ENCODE results near the gene GAR1. TPM values are rescaled to one million over a fixed set of nuclear protein-coding genes. Genes with fewer than 3 reads are reported as not detected.

GAR1 gene
- total and polyA plus RNA-seq, 2 experiments from 2014 or later: 5.9 to 42.7 TPM

DNA sequence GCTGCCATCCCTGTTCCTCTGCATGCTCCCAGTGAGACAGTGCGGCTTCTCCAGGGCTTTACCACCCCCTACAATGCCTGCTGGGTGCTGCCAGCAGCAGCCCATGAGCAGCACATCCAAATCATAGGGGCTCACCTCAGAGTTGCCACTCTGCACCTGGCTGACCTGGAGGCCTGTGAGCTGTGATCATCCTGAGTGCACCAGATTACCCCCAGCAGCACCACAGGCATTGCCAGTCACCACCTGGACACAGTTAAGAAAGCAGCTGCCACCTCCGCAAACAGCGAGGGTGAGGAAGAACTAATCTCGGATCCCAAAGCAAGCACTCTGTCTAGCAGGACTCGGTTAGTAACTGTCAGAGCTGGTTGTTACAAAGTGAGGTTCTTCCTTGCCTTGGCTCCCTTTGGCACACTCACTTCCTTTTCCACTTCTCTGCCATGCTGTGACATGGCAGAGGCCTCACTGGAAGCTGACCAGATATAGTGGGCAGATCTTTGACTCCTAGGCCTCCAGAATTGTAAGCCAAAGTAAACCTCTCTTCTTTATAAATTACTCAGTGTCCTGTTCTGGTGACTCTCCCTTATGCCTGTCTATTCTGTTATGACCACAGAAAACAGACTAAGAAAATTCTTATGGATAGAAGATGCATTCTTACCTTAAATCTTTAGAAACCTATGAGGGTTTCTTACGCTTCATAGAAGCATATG is 57.5 kb downstream of the GAR1 start:
- Histone ChIP-seq H3K4me3 (no peak overlapping the region), H3K27me3 (replicated peaks; ENCODE audit: insufficient read depth) (no peaks in the 10 kb centered on the region), H3K79me2 (ENCODE audit: insufficient read depth) (no peaks in the 10 kb centered on the region), H3F3A (ENCODE audit: insufficient read depth) (no peaks in the 10 kb centered on the region), H2AFZ (peak overlapping the region; percentile 49), H3K36me3 (ENCODE audit: low read depth) (no peaks in the 10 kb centered on the region), H3K9me3 (ENCODE audit: low read depth) (no peaks in the 10 kb centered on the region), H3K4me1 (ENCODE audit: insufficient read depth) (no peaks in the 10 kb centered on the region), H3K4me2 (ENCODE audit: unreplicated experiment) (no peak overlapping the region), H3K9ac (no peak overlapping the region), H3K9me2 (ENCODE audit: insufficient read depth) (no peaks in the 10 kb centered on the region), H4K20me1 (ENCODE audit: insufficient read depth) (no peaks in the 10 kb centered on the region; the same call in 1 of the 2 replicates), H3K27ac (no peak overlapping the region)
- in situ Hi-C loops (cut with MboI): no loop called here
- TF ChIP-seq EZH2phosphoT487 (IDR thresholded peaks at IDR 0.05; ENCODE audit: insufficient read depth, low read depth) (no peak), EZH2 (IDR thresholded peaks at IDR 0.05; ENCODE audit: insufficient read depth, poor library complexity, severe bottlenecking) (no peak)
- WGBS, 2 experiments (ENCODE audit: low coverage in 1 of 2, low lambda C conversion rate in 2 of 2, missing lambda C conversion rate in 2 of 2): 78 to 87% methylated on average over 6 of the region's 6 CpGs
- no peak for DNase-seq

DNA sequence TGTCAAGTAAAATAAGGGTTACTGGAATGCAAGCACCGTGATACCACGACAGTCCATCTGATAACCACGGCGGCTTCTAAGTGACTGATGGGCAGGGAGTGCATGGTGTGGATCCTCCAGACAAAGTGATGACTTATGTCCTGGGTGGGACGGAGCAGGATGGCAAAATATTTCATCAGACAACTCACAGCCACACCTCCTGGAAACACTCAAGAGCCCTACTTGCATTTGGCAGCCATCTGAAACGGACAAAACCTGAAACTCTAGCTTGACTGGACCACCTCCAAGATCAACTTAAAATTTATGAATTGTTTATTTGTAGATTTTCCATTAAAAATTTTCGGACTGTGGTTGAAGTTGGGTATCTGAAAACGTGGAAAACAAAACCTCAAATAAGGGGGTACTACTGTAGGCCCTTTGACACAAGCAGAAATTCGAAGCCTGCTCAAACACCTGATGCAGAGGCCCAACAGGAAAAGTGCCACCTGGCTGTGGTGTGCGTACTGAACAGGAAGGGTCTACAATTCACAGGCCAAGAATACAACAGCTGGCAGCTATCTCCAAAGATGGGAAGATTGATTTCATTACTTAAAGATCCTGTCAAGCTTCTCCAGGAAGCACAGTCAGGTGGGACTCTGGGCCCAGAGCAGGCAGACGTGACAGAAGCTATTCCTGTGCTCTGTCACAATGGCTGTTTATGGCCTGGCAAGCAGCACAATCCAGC is 58.4 kb downstream of the GAR1 start:
- no peaks in the 10 kb centered on the region for H3K79me2 ChIP-seq (ENCODE audit: insufficient read depth)
- no peaks in the 10 kb centered on the region for H3K27me3 ChIP-seq (replicated peaks; ENCODE audit: insufficient read depth)
- no peaks in the 10 kb centered on the region for H3K36me3 ChIP-seq (ENCODE audit: low read depth)
- WGBS, 2 experiments (ENCODE audit: low coverage in 1 of 2, low lambda C conversion rate in 2 of 2, missing lambda C conversion rate in 2 of 2): 35 to 36% methylated on average over 11 of the region's 11 CpGs
- no peaks in the 10 kb centered on the region; the same call in 1 of the 2 replicates for H4K20me1 ChIP-seq (ENCODE audit: insufficient read depth)
- H3K4me2 ChIP-seq (ENCODE audit: unreplicated experiment): no peak overlapping the region
- H3K4me3 ChIP-seq: no peak overlapping the region
- H2AFZ ChIP-seq: peak overlapping the region; percentile 49
- no peaks in the 10 kb centered on the region for H3K4me1 ChIP-seq (ENCODE audit: insufficient read depth)
- DNase-seq: peak; percentile 37
- H3K27ac ChIP-seq: no peak overlapping the region
- H3K9ac ChIP-seq: no peak overlapping the region
- no peak for TF ChIP-seq EZH2 (IDR thresholded peaks at IDR 0.05; ENCODE audit: insufficient read depth, poor library complexity, severe bottlenecking)
- TF ChIP-seq EZH2phosphoT487 (IDR thresholded peaks at IDR 0.05; ENCODE audit: insufficient read depth, low read depth): no peak
- H3K9me2 ChIP-seq (ENCODE audit: insufficient read depth): no peaks in the 10 kb centered on the region
- in situ Hi-C loops (cut with MboI): no loop called here
- H3F3A ChIP-seq (ENCODE audit: insufficient read depth): no peaks in the 10 kb centered on the region
- no peaks in the 10 kb centered on the region for H3K9me3 ChIP-seq (ENCODE audit: low read depth)

Other genes starting within 250 kb of the GAR1 start
- gene CASP6, start 112.3 kb upstream of the GAR1 start, total RNA-seq (2014; rRNA removed; shearing (Covaris generic)): 15.4 and 15.8 TPM in 2 replicates
- 18.5 and 27.3 TPM in 2 replicates for gene CASP6, start 112.3 kb upstream of the GAR1 start, polyA plus RNA-seq (2016; fragmentation: Nextera tagmentation; extraction: Ambion mirVana)
- 11.4 and 14.4 TPM in 2 replicates for gene PLA2G12A, start 85.7 kb upstream of the GAR1 start, total RNA-seq (2014; rRNA removed; shearing (Covaris generic))
- 41.5 and 44.8 TPM in 2 replicates for gene PLA2G12A, start 85.7 kb upstream of the GAR1 start, polyA plus RNA-seq (2016; fragmentation: Nextera tagmentation; extraction: Ambion mirVana)
- gene CFI, start 13.8 kb upstream of the GAR1 start, total RNA-seq (2014; rRNA removed; shearing (Covaris generic)): 0.22 TPM in 1 of 2 replicates, not detected in the other
- 0.18 TPM in 1 of 2 replicates, not detected in the other for gene CFI, start 13.8 kb upstream of the GAR1 start, polyA plus RNA-seq (2016; fragmentation: Nextera tagmentation; extraction: Ambion mirVana)
- 0.13 TPM in 1 of 2 replicates, not detected in the other for gene RRH, start 12.2 kb downstream of the GAR1 start, total RNA-seq (2014; rRNA removed; shearing (Covaris generic))
- not detected in 2 replicates for gene RRH, start 12.2 kb downstream of the GAR1 start, polyA plus RNA-seq (2016; fragmentation: Nextera tagmentation; extraction: Ambion mirVana)
- gene LRIT3, start 32.3 kb downstream of the GAR1 start, total RNA-seq (2014; rRNA removed; shearing (Covaris generic)): 0.11 TPM in 1 of 2 replicates, not detected in the other
- not detected in 2 replicates for gene LRIT3, start 32.3 kb downstream of the GAR1 start, polyA plus RNA-seq (2016; fragmentation: Nextera tagmentation; extraction: Ambion mirVana)
- 0.13 and 0.43 TPM in 2 replicates for gene EGF, start 97.1 kb downstream of the GAR1 start, total RNA-seq (2014; rRNA removed; shearing (Covaris generic))
- gene EGF, start 97.1 kb downstream of the GAR1 start, polyA plus RNA-seq (2016; fragmentation: Nextera tagmentation; extraction: Ambion mirVana): not detected in 2 replicates

Measured in GM23248 (cell line).